SK-N-SH treated with all-trans-retinoic acid at 6 μM for 48 hours (cell line): ENCODE data around the gene SLC16A10.

Experiments used
- ZNF8 ChIP-seq: fragments of 450-650 bp; formaldehyde crosslinking; IDR thresholded peaks from 2 replicates; pipeline ENCODE4 v1.5.0; 2020; ENCODE audit warnings: mild to moderate bottlenecking, moderate library complexity
- TF ChIP-seq, protein P1 (sequence below): fragments of 250-450 bp; sonication (Bioruptor Pico); IDR thresholded peaks from 2 replicates; pipeline ENCODE4 v1.5.1; 2020; ENCODE audit warnings: low read depth, mild to moderate bottlenecking, moderate library complexity

DNA sequence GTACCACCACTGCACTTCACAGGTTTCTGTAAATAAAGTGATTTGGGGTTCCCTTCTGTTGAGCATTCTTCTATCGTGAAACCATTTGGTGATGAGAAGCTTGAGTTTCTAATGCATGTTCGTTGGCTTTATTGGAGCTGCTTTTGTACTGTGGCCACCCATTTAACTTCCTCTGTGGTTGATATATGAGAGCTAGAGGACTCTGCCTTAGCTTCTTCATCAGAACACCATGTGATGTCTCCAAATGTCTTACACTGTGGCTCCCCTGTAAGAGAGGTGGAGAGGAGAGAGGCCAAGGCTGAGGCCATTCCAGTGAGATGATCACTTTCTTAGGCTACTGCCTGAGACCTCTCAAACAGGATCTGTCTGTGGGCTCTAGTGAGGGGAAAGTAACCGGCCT is 114.5 kb downstream of the SLC16A10 start:
- TF ChIP-seq ZNF8 = no peak
- TF ChIP-seq, protein P1, sequence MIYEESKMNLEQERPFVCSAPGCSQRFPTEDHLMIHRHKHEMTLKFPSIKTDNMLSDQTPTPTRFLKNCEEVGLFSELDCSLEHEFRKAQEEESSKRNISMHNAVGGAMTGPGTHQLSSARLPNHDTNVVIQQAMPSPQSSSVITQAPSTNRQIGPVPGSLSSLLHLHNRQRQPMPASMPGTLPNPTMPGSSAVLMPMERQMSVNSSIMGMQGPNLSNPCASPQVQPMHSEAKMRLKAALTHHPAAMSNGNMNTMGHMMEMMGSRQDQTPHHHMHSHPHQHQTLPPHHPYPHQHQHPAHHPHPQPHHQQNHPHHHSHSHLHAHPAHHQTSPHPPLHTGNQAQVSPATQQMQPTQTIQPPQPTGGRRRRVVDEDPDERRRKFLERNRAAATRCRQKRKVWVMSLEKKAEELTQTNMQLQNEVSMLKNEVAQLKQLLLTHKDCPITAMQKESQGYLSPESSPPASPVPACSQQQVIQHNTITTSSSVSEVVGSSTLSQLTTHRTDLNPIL (CRISPR knock-in tag) = no peak
